GM19372 (cell line): ENCODE data around the gene FAF1.

Experiments
- ATAC-seq: cut with Tn5 transposase; IDR thresholded peaks from one replicate; pipeline ENCODE4 v1.9.1; 2021; ENCODE audit warnings: mild to moderate bottlenecking, low read depth, moderate library complexity; ENCODE audit not compliant: unreplicated experiment

FAF1 gene

DNA sequence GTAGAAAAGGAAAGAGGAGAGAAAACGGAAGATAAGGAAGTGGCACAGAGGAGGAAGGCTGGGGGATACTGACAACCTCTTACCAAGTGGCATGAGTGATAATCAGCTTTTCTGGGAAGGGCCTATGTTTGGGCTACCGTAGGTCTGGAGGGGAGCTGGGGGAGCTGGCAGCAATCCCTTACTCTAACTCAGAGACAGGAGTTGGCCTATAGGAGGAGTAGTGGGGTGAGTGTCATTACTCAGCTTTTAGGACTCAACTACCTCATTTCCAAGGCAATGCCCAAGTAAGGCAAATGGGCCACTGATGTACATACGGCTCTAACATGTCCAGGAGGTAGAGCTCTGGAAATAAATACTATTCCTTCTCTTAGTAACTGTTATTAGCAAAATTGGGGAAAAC is 488.1 kb downstream of the FAF1 start:
- no peak for ATAC-seq

DNA sequence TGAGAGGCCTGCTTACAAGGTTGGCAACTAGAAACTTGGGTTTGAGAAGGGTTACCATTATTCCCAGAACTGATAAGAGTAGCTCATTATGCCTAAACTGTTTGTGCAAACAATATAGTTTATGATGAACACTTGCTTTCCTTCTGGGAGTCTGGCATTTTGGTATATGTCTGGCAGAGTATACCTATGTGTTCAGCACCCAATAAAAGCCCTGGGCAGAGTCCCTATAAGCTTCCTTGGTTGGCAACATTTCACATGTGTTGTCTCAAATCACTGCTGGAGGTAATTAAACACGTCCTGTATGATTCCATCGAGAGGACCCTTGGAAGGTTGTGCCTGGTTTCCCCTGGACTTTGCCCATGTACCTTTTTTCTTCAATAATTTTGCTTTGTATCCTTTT is 497.1 kb downstream of the FAF1 start:
- no peak for ATAC-seq

- ATAC-seq = no peak
Measured at GRCh38 chr1:50458507-50458906, 501.6 kb downstream of the FAF1 start.

DNA sequence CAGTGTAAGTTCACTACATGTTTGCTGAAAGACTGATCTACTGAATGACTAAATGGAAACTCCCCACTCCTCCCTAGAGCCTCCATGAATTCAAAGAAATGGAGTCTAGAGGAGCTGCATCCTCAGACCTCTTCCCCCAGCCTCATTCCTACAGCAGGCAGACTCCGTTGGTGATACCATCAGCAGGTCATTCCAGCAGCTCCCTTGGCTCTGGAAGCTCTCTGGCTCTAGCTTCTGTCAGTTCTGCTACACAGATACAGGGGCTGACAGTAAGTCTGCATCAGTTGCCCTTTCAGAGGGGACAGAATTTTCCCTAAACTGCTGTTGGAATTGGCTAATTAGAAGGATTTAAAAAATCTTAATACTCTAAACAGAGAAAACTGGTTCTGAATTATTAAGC is 505.2 kb downstream of the FAF1 start:
- no peak for ATAC-seq

DNA sequence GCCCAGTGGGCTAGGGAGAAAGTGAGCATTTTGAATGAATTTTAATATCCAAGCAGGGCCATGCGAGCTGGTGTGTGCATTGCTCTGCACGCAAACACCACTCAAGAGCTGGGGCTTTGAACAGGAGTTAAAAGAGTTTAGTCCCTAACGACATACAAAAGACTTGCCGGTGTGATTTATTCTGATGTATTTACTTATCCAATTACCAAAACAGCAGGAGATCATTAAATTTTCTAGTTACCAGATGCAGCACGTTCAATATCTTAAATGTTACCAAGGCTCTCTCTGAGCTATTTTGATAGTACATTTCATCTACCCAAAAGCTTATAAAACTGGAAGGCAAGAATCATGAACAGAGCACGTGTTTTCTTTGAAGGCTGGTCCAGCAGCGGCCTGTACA is 506.8 kb downstream of the FAF1 start:
- no peak for ATAC-seq

DNA sequence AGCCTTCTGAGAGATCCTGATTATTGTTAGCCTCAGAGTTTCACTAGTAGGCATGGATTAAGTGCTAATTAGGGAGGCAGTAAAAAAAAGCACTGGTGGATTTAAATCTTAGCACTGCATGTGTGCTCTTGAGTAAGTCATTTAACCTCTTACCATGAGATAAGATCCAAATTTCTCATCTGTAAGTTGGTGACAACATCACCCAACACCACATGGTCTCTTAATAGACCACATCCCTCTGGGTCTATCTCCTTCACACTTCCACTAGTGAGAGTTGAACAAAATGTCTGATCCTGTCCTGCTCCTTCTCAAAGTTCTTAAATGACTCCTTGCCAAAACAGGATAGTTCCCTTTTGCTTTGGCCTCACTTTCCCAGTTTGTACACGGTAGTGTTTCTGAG is 507.4 kb downstream of the FAF1 start:
- ATAC-seq = no peak

DNA sequence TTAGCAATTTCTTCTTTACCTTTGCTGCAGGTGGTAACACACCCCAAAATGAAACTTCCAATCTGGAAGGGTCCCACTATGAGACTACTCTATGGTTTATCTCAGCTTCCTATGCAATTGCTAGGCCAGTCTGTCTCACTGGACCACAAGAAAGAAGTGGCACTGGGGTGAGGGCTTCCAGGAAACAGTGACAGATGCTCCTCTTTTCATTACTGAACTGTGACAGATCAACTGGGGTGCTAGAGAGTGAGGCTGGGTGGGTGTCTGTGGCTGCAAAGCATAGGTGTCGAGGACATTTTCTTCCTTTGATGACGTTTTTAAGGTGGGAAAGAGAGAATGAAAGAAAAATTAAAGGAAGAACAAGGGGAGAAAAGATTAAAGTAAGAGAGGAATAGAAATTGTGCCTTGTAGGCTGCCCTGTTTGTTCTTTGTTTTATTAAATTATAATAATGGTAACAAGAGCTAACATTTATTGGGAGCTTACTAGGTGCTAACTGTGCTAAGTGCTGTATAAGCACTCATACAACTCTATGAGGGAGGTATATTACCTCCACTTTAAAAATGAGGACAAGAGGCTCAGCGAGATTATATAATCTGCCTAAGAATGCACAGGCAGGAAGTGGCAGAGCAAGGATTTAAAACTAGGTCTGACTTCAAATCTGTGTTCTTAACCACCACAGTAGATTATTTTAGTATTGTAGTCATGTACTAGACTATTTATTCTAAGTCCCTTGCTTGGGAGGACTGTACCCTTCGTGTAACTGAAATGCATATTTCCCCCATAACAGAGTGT is 509.0 kb downstream of the FAF1 start:
- ATAC-seq = no peak

DNA sequence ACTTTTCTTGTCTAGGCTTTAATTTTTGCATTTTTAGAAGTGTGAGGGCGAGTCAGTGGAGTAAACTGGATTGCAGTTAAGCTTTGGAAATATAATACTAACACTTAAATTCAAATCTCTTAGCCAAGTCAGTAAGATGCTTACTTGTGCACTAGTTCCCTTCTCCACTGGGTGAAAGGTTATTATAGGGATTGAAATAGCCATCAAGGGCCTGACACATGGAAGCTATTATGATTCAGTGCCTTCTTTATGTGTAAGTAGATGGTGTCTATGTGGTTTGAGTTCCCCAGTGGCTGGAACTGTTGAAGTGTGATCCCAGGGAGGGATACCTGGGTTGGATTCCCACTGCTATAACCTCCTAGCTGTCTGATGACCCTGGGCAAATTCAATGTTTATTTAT is 512.1 kb downstream of the FAF1 start:
- ATAC-seq = no peak

DNA sequence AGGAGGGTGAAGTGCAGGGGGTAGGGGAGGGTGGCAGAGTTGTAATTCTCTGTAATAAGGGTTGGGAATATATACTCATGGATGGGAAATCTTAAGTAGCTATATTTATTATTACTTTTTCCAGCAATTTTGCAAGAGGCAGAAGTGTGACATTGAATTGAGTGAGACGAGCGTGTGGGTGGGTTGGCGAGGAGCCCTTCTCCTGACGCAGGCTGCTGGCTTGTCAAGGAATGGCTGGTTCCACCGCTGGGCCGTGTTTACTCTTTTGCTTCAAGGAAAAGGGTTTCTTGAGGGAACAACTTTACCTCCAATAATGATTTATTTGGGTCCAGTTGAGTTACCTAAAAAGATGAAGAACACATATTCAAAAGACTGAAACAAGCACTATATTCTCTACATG is 518.9 kb downstream of the FAF1 start:
- ATAC-seq = no peak

GRCh38 chr1:50438945-50439344 is 521.1 kb downstream of the FAF1 start:
- no peak for ATAC-seq

- no peak for ATAC-seq
Measured at GRCh38 chr1:50436489-50436888, 523.6 kb downstream of the FAF1 start.

DNA sequence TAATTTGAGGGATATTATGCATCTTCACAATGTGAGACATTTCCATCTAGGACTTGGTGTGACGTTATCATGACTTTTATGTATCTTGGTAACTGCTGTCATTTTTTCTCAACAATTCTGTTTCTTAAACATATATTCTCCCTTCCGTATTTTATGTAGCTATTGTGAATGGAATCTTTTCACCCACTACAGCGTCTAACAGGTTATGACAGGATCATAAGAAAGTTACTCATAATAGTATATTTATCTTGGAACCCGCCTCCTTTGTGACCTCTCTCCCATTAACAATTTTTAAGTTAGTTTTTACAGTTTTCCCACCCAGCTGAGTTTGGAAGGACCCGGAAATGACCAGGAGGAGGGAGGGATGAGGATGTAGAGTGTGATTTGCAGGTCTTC is 530.1 kb downstream of the FAF1 start:
- no peak for ATAC-seq

DNA sequence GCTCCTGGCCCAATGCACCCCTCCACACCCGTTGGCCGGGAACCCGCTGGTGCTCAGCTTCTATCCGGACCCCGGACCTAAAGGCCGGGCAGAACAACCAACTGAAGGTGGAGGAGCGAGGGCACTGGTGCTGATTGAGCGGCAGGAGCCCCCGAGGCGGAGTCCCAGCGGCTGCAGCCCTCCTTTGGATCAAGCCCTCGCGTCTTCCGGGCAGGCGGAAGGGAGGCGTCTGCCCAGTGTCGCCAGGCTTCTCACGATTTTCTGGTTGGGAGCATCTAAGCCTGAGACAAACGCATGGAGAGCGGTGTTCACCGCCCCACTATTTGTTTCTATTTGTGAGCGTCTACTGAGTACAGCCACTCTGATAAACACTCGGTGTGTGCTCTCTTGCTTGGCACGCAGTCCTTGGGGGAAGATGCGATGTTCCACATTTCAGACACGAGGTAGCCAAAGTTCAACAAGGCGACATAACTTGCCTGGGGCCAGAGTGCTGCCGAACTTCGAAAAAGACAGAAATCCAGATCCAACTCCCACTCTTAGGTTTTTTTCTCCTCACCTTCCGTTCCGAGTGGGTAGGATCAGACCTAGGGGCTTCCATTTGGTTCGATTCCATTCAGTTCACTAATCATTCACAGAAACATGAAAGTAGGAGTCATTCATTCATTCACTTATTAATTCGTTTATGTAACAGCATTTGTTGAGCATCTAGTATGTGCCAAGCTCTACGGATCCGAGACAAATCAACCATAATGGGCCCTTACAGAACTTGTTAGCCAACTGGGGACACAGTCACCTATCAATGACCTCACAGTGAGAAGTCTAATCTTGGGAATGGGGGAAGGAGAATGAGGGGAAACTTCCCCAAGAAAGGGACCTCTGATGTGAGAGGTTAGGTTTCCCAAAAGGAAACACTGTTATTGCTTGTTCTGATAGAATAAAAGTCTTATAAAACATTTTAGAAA is 532.0 kb downstream of the FAF1 start:
- ATAC-seq = no peak

DNA sequence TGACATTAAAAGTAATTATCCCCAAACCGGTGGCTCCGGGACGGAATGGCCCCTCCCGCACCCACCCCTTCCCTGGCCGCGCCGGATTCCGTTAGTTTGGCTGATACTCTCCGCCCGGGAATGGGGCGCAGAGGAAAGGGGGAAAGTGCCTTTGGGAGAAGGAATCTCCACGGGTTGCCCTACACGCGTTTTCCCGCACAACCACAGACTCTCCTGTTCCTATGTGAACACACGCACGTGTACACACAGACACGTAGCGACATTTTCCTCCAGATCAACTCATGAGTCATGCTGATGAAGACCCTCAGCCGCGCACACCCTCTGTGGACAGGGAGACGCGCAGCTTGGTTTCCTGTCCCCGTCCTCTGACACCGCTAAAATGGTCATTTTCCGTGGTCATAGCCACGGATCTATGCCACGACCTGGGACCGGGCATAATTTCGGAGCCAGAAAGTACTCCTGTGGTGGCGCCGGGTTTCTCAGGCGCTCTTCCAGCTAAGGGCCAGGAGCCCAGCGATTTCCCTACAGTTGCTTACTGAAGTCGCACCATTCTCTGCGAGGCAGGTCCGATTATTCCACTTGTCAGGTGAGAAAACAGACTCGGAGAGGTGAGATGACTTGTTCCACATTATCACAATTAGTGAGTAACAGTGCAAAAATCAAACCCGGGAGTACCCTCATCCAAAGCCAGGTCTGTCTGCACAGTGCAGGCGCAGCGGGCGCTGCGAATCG is 532.8 kb downstream of the FAF1 start:
- ATAC-seq = no peak

DNA sequence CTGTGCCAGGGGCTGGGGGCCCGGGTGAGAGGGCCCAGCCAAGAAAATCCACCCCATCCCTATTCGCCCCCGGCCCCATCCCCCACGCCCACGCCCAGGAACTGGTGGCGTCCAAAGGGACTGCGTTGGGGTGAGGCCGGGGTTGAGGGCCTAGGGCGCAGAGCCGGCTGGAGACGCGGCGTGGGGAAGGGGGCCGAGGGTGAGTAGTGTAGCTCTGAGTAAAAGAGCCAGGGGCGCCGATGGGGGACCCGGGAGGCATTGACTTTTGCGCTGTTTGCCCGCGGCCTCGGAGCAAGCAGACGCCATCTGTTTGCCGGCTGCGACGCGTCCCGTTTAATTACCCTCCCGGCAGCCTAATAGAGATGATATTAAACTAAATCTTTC is 533.4 kb downstream of the FAF1 start:
- ATAC-seq = no peak

- ATAC-seq = no peak
Measured at GRCh38 chr1:50426108-50426700, 533.9 kb downstream of the FAF1 start.

DNA sequence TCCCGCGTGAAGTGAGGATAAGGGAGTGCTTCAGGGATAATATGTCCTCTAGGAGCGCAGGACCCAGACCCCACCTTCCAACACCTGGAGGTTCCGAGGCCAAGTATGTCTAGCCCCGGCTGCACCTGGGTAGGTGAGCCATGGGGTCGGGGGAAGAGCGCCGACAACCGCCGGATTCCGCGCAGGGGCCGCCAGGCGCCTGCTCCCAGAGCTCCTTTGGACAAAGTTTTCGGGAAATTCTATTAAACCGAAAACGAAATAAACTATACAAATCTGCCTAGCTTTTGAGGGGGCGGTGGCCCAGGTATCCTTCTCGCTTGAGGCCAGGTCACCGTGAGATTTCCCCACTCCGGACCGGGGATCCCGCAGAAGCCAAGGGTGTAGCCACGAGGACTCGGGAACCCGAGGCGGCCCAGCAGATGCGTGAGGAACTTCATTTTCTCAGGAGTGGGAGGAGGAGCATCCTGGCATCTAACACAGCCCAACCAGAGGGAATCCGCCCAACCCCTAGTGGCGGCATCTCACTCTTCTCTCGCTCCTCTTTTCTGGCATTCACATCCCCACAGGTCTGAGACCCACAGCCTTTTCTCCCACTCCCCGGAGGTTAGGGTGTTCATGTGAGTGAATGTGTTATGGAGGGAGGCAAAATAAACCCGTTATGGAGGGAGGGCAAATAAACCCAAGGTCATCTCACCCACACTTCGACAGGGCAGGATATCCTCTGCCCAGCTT is 534.5 kb downstream of the FAF1 start:
- no peak for ATAC-seq

- ATAC-seq = no peak
Measured at GRCh38 chr1:50424884-50425375, 535.1 kb downstream of the FAF1 start.

GRCh38 chr1:50424045-50424883 is 535.8 kb downstream of the FAF1 start:
- ATAC-seq = no peak
